ENCODE measurements around the gene YJU2.

DNA sequence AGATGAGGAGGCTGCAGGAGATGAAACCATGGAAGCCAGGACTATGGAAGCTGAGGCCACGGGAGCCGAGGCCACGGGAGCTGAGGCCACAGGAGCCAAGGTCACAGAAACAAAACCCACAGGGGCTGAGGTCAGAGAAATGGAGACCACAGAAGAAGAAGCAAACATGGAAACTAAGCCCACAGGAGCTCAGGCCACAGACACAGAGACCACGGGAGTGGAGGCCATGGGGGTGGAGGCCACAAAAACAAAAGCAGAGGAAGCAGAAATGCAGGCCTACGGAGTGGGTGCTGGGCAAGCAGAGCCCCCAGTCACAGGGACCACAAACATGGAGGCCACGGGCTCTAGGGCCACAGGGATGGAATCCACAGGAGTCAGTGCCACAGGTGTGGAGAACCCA, 30.0 kb upstream of the YJU2 start:
- TF ChIP-seq POLR2A (IDR thresholded peaks at IDR 0.05), result no peak
- TF ChIP-seq, protein P1, sequence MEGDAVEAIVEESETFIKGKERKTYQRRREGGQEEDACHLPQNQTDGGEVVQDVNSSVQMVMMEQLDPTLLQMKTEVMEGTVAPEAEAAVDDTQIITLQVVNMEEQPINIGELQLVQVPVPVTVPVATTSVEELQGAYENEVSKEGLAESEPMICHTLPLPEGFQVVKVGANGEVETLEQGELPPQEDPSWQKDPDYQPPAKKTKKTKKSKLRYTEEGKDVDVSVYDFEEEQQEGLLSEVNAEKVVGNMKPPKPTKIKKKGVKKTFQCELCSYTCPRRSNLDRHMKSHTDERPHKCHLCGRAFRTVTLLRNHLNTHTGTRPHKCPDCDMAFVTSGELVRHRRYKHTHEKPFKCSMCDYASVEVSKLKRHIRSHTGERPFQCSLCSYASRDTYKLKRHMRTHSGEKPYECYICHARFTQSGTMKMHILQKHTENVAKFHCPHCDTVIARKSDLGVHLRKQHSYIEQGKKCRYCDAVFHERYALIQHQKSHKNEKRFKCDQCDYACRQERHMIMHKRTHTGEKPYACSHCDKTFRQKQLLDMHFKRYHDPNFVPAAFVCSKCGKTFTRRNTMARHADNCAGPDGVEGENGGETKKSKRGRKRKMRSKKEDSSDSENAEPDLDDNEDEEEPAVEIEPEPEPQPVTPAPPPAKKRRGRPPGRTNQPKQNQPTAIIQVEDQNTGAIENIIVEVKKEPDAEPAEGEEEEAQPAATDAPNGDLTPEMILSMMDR (IDR thresholded peaks at IDR 0.05), result no peak
